Endothelial cell of umbilical vein (primary cell): ENCODE results near the gene SRPK1. TPM values are rescaled to one million over a fixed set of nuclear protein-coding genes. Genes with fewer than 3 reads are reported as not detected.

Experiments
- BruUV-seq: library from RNA; stranded (reverse); fragments of 400-500 nt; replicated peaks from 2 replicates; lab custom pipeline; 2021; lab: Mats Ljungman, UMichigan
- CTCF ChIA-PET: fragments of 300-600, 350-600 bp; sonication (Branson Sonifier 250); formaldehyde crosslinking; loops from one replicate; lab custom pipeline; 2021; ENCODE audit warnings: antibody characterized with exemption, inconsistent platforms; lab: Charles Lee
- POLR2A ChIA-PET: fragments of 300-600, 350-600 bp; sonication (Branson Sonifier 250); formaldehyde crosslinking; loops from one replicate; lab custom pipeline; 2021; ENCODE audit warnings: antibody characterized with exemption, inconsistent platforms; lab: Charles Lee
- DNase-seq: peaks from one replicate; pipeline ENCODE4 v3.0.0-alpha.2; 2011; ENCODE audit warnings: low read depth, low spot score
- FAIRE-seq: peaks from 2 replicates; lab custom pipeline; 2011; peaks lifted over from hg19 to GRCh38; lab: Jason Lieb, UNC
- H2AFZ ChIP-seq: 2 replicates; pipeline ENCODE4 v1.6.0; 2012; ENCODE audit warnings: low read depth, low read length, control low read depth, inconsistent platforms
- H3K27ac ChIP-seq: 2 replicates; pipeline ENCODE4 v1.5.1; 2011; ENCODE audit warnings: low read depth, mild to moderate bottlenecking, control low read depth, low read length, moderate library complexity; ENCODE audit not compliant: insufficient read depth
- H3K27me3 ChIP-seq, 2 experiments: 2 replicates each; pipeline versions ENCODE4 v1.6.0 to v1.6.1; 2011; ENCODE audit warnings: low read length in 2 of 2, mixed read lengths in 1 of 2; ENCODE audit not compliant: control insufficient read depth in 2 of 2, insufficient read depth in 2 of 2
- H3K36me3 ChIP-seq, 2 experiments: 2 replicates in 1 of 2; 3 replicates in 1 of 2; pipeline ENCODE4 v1.5.1; 2011; ENCODE audit warnings: low read length in 2 of 2, mild to moderate bottlenecking in 1 of 2, moderate library complexity in 1 of 2; ENCODE audit not compliant: control insufficient read depth in 2 of 2, insufficient read depth in 2 of 2; ENCODE audit errors: extremely low read depth in 1 of 2
- H3K4me1 ChIP-seq: 3 replicates; pipeline ENCODE4 v1.5.1; 2011; ENCODE audit warnings: mild to moderate bottlenecking, low read length; ENCODE audit not compliant: control insufficient read depth, insufficient read depth; ENCODE audit errors: extremely low read depth
- H3K4me2 ChIP-seq: 2 replicates; pipeline ENCODE4 v1.6.1; 2011; ENCODE audit warnings: low read length, control low read depth, mixed read lengths; ENCODE audit not compliant: insufficient read depth
- H3K4me3 ChIP-seq, 3 experiments: fragments of 200-600 bp in 1 of 3; sonication (generic), shearing (Covaris generic) in 1 of 3; replicated peaks in 1 of 3; 2 replicates each; pipeline ENCODE4 v1.5.1; 2011 to 2016; ENCODE audit warnings: control low read depth in 3 of 3, low read length in 3 of 3, mild to moderate bottlenecking in 2 of 3, inconsistent platforms in 1 of 3, low read depth in 1 of 3, moderate library complexity in 1 of 3; ENCODE audit not compliant: insufficient read depth in 1 of 3
- H3K79me2 ChIP-seq: 2 replicates; pipeline ENCODE4 v1.6.0; 2012; ENCODE audit warnings: low read length, inconsistent platforms; ENCODE audit not compliant: control insufficient read depth, insufficient read depth
- H3K9ac ChIP-seq: replicated peaks from 2 replicates; pipeline ENCODE3; 2011; ENCODE audit warnings: low read length, control low read depth; ENCODE audit not compliant: insufficient read depth; ENCODE audit errors: extremely low read depth
- H3K9me1 ChIP-seq: replicated peaks from 3 replicates; pipeline ENCODE4 v1.6.0; 2011; ENCODE audit warnings: mild to moderate bottlenecking, low read length; ENCODE audit not compliant: control insufficient read depth, insufficient read depth; ENCODE audit errors: extremely low read depth
- H3K9me3 ChIP-seq: replicated peaks from 2 replicates; pipeline ENCODE4 v1.5.1; 2012; ENCODE audit warnings: low read length, inconsistent platforms; ENCODE audit not compliant: control insufficient read depth, insufficient read depth
- H4K20me1 ChIP-seq: replicated peaks from 2 replicates; pipeline ENCODE3; 2011; ENCODE audit warnings: mild to moderate bottlenecking, low read length; ENCODE audit not compliant: control insufficient read depth, insufficient read depth; ENCODE audit errors: extremely low read depth
- EZH2 ChIP-seq: IDR thresholded peaks from 2 replicates; pipeline ENCODE4 v1.6.1; 2012; ENCODE audit warnings: borderline replicate concordance, low read depth, mild to moderate bottlenecking, moderate library complexity, low read length, inconsistent platforms; ENCODE audit not compliant: severe bottlenecking
- FOS ChIP-seq: IDR thresholded peaks from 2 replicates; pipeline ENCODE4 v1.6.1; 2011; ENCODE audit warnings: mild to moderate bottlenecking, low read length, moderate library complexity, borderline replicate concordance; ENCODE audit not compliant: insufficient read depth
- GATA2 ChIP-seq: IDR thresholded peaks from 2 replicates; pipeline ENCODE4 v1.7.0; 2011; ENCODE audit warnings: low read depth, mild to moderate bottlenecking, moderate library complexity, mixed read lengths, low read length; ENCODE audit not compliant: insufficient read length, insufficient read depth
- JUN ChIP-seq: IDR thresholded peaks from 2 replicates; pipeline ENCODE4 v1.6.1; 2011; ENCODE audit warnings: borderline replicate concordance, low read depth; ENCODE audit not compliant: insufficient read length, insufficient read depth
- MAX ChIP-seq: IDR thresholded peaks from 2 replicates; pipeline ENCODE4 v1.6.1; 2011; ENCODE audit not compliant: insufficient read depth, insufficient read length
- MYC ChIP-seq: IDR thresholded peaks from one replicate; pipeline ENCODE4 v1.6.1; 2011; ENCODE audit warnings: mild to moderate bottlenecking, low read depth, low read length
- POLR2A ChIP-seq: IDR thresholded peaks from 2 replicates; pipeline ENCODE4 v1.6.1; 2012; ENCODE audit warnings: low read depth, mild to moderate bottlenecking, control low read depth, low read length
- POLR2AphosphoS5 ChIP-seq: IDR thresholded peaks from 2 replicates; pipeline ENCODE4 v1.6.1; 2012; ENCODE audit warnings: low read depth, mild to moderate bottlenecking, control low read depth, low read length, moderate library complexity; ENCODE audit not compliant: insufficient read depth
- dilution Hi-C: fragments of 300-500 bp; cut with MboI; formaldehyde crosslinking; loops from one replicate; pipeline ENCODE4 v1.15.0; 2019; ENCODE audit warnings: low sequenced_read_pairs; ENCODE audit not compliant: extremely low pct_ligation_motif_present
- intact Hi-C: fragments of 100-400 bp; cut with micrococcal nuclease; formaldehyde crosslinking; loops from one replicate; pipeline ENCODE4 v1.10.0; 2022
- polyA plus RNA-seq, 4 experiments: library from polyadenylated mRNA; depleted of rRNA in 3 of 4; stranded (reverse) in 3 of 4; unstranded in 1 of 4; fragments of >200 nt; gene quantifications; 2 replicates each; pipeline versions ENCODE4 v1.2.1 to v1.2.3, GENCODE V29; 2011 to 2012; ENCODE audit warnings: missing spikeins in 1 of 4
- total RNA-seq: library from RNA; stranded (reverse); gene quantifications from 2 replicates; pipeline ENCODE4 v1.2.3, GENCODE V29; 2021
- TF ChIP-seq, protein P1 (sequence below), 2 donors: IDR thresholded peaks; 1 replicate in 1 of 2; 2 replicates in 1 of 2; pipeline ENCODE4 v1.5.1; 2011; ENCODE audit warnings: low read length in 2 of 2, mild to moderate bottlenecking in 2 of 2, moderate library complexity in 2 of 2, control low read depth in 1 of 2, inconsistent platforms in 1 of 2, low read depth in 1 of 2; ENCODE audit not compliant: insufficient read depth in 1 of 2; ENCODE audit errors: extremely low read depth in 1 of 2

Gene SRPK1
- total and polyA plus RNA-seq, 2 donors (not counting 3 experiments of a cell fraction or from before 2014, with no cell fraction given), result 18.9 to 72.7 TPM

DNA sequence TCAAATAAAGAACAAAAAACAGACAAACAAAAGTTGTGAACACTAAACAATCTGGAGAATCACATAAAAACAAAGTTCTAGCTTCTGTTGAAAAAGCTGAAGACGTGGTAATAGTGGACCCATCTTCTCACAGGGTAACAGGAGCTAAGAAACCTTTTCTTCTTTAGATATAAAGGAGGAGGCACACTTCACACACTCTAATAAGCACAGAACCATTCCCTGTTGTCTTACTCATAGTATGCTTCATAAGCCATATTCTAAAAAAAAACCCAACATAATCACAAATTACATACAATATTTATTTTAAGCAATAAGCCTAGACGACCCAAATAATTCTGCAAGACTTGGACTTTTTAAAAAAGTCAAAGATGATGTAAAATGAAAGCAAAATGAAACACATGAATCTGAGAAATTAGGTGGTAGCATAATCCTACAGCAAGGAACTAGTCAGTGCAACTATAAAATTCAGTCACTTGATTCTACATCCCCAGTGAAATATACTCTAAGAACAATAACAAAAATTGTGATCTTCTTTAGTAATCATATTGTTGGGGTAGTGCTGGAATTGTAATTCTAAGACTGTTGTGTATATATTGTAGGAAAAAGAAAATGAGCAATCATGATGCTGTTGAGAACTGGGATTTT, 15.6 kb downstream of the SRPK1 start:
- Histone ChIP-seq H2AFZ (no peak overlapping the region), H3K9me3 (peaks cover 4% of the 10 kb centered on the region), H4K20me1 (no peaks in the 10 kb centered on the region), H3K9me1 (no peaks in the 10 kb centered on the region), H3K4me2 (no peak overlapping the region), H3K4me3 (no peak overlapping the region), H3K36me3 (peaks cover 0 to 2% of the 10 kb centered on the region in 2 experiments), H3K27me3 (no peaks in the 10 kb centered on the region), H3K4me1 (peaks cover 18% of the 10 kb centered on the region), H3K27ac (no peak overlapping the region), H3K79me2 (peaks cover 83% of the 10 kb centered on the region), H3K9ac (no peak overlapping the region)
- no peak for TF ChIP-seq MAX
- no peak for TF ChIP-seq POLR2AphosphoS5
- TF ChIP-seq, protein P1, sequence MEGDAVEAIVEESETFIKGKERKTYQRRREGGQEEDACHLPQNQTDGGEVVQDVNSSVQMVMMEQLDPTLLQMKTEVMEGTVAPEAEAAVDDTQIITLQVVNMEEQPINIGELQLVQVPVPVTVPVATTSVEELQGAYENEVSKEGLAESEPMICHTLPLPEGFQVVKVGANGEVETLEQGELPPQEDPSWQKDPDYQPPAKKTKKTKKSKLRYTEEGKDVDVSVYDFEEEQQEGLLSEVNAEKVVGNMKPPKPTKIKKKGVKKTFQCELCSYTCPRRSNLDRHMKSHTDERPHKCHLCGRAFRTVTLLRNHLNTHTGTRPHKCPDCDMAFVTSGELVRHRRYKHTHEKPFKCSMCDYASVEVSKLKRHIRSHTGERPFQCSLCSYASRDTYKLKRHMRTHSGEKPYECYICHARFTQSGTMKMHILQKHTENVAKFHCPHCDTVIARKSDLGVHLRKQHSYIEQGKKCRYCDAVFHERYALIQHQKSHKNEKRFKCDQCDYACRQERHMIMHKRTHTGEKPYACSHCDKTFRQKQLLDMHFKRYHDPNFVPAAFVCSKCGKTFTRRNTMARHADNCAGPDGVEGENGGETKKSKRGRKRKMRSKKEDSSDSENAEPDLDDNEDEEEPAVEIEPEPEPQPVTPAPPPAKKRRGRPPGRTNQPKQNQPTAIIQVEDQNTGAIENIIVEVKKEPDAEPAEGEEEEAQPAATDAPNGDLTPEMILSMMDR (IDR thresholded peaks at IDR 0.05; ENCODE audit: extremely low read depth in 1 of 2, insufficient read depth in 1 of 2, low read depth in 1 of 2, low read length in 2 of 2), result no peak
- TF ChIP-seq GATA2, result no peak
- TF ChIP-seq EZH2, result no peak
- no peak for TF ChIP-seq POLR2A
- TF ChIP-seq MYC, result no peak
- TF ChIP-seq JUN, result no peak
- no peak for TF ChIP-seq FOS
- DNase-seq, result no peak
- FAIRE-seq, result no peak
- dilution Hi-C loops, result no loop called here
- ChIA-PET POLR2A (no interaction called here), CTCF (interaction anchor here (1.0 kb wide), 1 partner anchor 18 kb away, joined by 3 read pairs; no protein-coding TSS in a partner anchor)
- intact Hi-C loops, result no loop called here
- no TSS peak for BruUV-seq
